Activated naive CD8-positive, alpha-beta T cell treated with anti-CD3 and anti-CD28 coated beads, Interleukin-2, amount 50 U/mL, for 24 hours (primary cell): ENCODE measurements around the gene FGD4.
A peak's percentile ranks its signal among the peaks of the same experiment; 100 is the strongest.

Experiments
- ATAC-seq: fragments of 150-1000 bp; cut with Tn5 transposase; one replicate; pipeline ENCODE4 v1.10.0; 2021
- DNase-seq: peaks from one replicate; pipeline ENCODE4 v3.0.0; 2021
- H3K27ac Mint-ChIP-seq: one replicate; pipeline ENCODE4 v1.8.0; 2021; ENCODE audit warnings: mild to moderate bottlenecking, mixed read lengths
- H3K27me3 Mint-ChIP-seq: one replicate; pipeline ENCODE4 v1.8.0; 2021; ENCODE audit warnings: mixed read lengths
- H3K36me3 Mint-ChIP-seq: one replicate; pipeline ENCODE4 v1.8.0; 2021; ENCODE audit warnings: low read depth, mixed read lengths
- H3K4me1 Mint-ChIP-seq: one replicate; pipeline ENCODE4 v1.8.0; 2021; ENCODE audit warnings: mixed read lengths
- H3K4me3 Mint-ChIP-seq: one replicate; pipeline ENCODE4 v1.8.0; 2021; ENCODE audit warnings: mild to moderate bottlenecking, moderate library complexity, mixed read lengths
- H3K9me3 Mint-ChIP-seq: one replicate; pipeline ENCODE4 v1.8.0; 2021; ENCODE audit warnings: mixed read lengths

FGD4 gene

GRCh38 chr12:32431025-32431424, 31.7 kb downstream of the FGD4 start:
- Mint-ChIP-seq H3K4me3 (no peak overlapping the region), H3K9me3 (peaks cover 20% of the 10 kb centered on the region), H3K27me3 (peaks cover 7% of the 10 kb centered on the region), H3K4me1 (no peaks in the 10 kb centered on the region), H3K36me3 (peaks cover 9% of the 10 kb centered on the region), H3K27ac (no peak overlapping the region)
- DNase-seq (no peak), ATAC-seq (no peak)

GRCh38 chr12:32435921-32436705, 36.8 kb downstream of the FGD4 start:
- H3K4me3 Mint-ChIP-seq: no peak overlapping the region
- H3K27me3 Mint-ChIP-seq: peaks cover 2% of the 10 kb centered on the region
- no peaks in the 10 kb centered on the region for H3K9me3 Mint-ChIP-seq
- DNase-seq (no peak), ATAC-seq (no peak)
- H3K4me1 Mint-ChIP-seq: no peaks in the 10 kb centered on the region
- no peaks in the 10 kb centered on the region for H3K36me3 Mint-ChIP-seq
- no peak overlapping the region for H3K27ac Mint-ChIP-seq

- H3K36me3 Mint-ChIP-seq: no peaks in the 10 kb centered on the region
- no peak overlapping the region for H3K27ac Mint-ChIP-seq
- no peak for DNase-seq
- H3K9me3 Mint-ChIP-seq: no peaks in the 10 kb centered on the region
- no peak overlapping the region for H3K4me3 Mint-ChIP-seq
- no peak for ATAC-seq
- peaks cover 2% of the 10 kb centered on the region for H3K27me3 Mint-ChIP-seq
- no peaks in the 10 kb centered on the region for H3K4me1 Mint-ChIP-seq
Measured at GRCh38 chr12:32437095-32437515, 37.7 kb downstream of the FGD4 start.

- H3K36me3 Mint-ChIP-seq: no peaks in the 10 kb centered on the region
- H3K9me3 Mint-ChIP-seq: no peaks in the 10 kb centered on the region
- ATAC-seq (no peak), DNase-seq (no peak)
- H3K4me3 Mint-ChIP-seq: no peak overlapping the region
- no peaks in the 10 kb centered on the region for H3K4me1 Mint-ChIP-seq
- H3K27me3 Mint-ChIP-seq: peaks cover 2% of the 10 kb centered on the region
- H3K27ac Mint-ChIP-seq: no peak overlapping the region
Measured at GRCh38 chr12:32440120-32440865, 40.9 kb downstream of the FGD4 start.

- Mint-ChIP-seq H3K4me3 (no peak overlapping the region), H3K4me1 (peaks cover 4% of the 10 kb centered on the region), H3K27ac (no peak overlapping the region), H3K27me3 (no peaks in the 10 kb centered on the region), H3K36me3 (no peaks in the 10 kb centered on the region), H3K9me3 (no peaks in the 10 kb centered on the region)
- DNase-seq (no peak), ATAC-seq (no peak)
Measured at GRCh38 chr12:32443491-32443890, 44.1 kb downstream of the FGD4 start.

GRCh38 chr12:32444895-32445294, 45.5 kb downstream of the FGD4 start:
- H3K4me3 Mint-ChIP-seq: no peak overlapping the region
- no peaks in the 10 kb centered on the region for H3K9me3 Mint-ChIP-seq
- no peak overlapping the region for H3K27ac Mint-ChIP-seq
- ATAC-seq (no peak), DNase-seq (no peak)
- H3K27me3 Mint-ChIP-seq: peaks cover 1% of the 10 kb centered on the region
- no peaks in the 10 kb centered on the region for H3K36me3 Mint-ChIP-seq
- peaks cover 7% of the 10 kb centered on the region for H3K4me1 Mint-ChIP-seq

GRCh38 chr12:32445356-32445755, 46.0 kb downstream of the FGD4 start:
- peaks cover 1% of the 10 kb centered on the region for H3K27me3 Mint-ChIP-seq
- H3K36me3 Mint-ChIP-seq: no peaks in the 10 kb centered on the region
- H3K27ac Mint-ChIP-seq: no peak overlapping the region
- peaks cover 7% of the 10 kb centered on the region for H3K4me1 Mint-ChIP-seq
- H3K9me3 Mint-ChIP-seq: no peaks in the 10 kb centered on the region
- ATAC-seq (no peak), DNase-seq (no peak)
- H3K4me3 Mint-ChIP-seq: no peak overlapping the region

GRCh38 chr12:32446316-32447119, 47.2 kb downstream of the FGD4 start:
- no peak for ATAC-seq
- no peak overlapping the region for H3K4me3 Mint-ChIP-seq
- DNase-seq: no peak
- H3K27ac Mint-ChIP-seq: no peak overlapping the region
- peaks cover 1% of the 10 kb centered on the region for H3K27me3 Mint-ChIP-seq
- H3K36me3 Mint-ChIP-seq: no peaks in the 10 kb centered on the region
- peaks cover 7% of the 10 kb centered on the region for H3K4me1 Mint-ChIP-seq
- H3K9me3 Mint-ChIP-seq: no peaks in the 10 kb centered on the region

- H3K4me1 Mint-ChIP-seq: peaks cover 7% of the 10 kb centered on the region
- DNase-seq (no peak), ATAC-seq (peak; percentile 69)
- H3K4me3 Mint-ChIP-seq: no peak overlapping the region
- no peaks in the 10 kb centered on the region for H3K9me3 Mint-ChIP-seq
- peaks cover 1% of the 10 kb centered on the region for H3K27me3 Mint-ChIP-seq
- no peak overlapping the region for H3K27ac Mint-ChIP-seq
- H3K36me3 Mint-ChIP-seq: no peaks in the 10 kb centered on the region
Measured at GRCh38 chr12:32448586-32448985, 49.2 kb downstream of the FGD4 start.

- Mint-ChIP-seq H3K9me3 (no peaks in the 10 kb centered on the region), H3K36me3 (no peaks in the 10 kb centered on the region), H3K4me3 (no peak overlapping the region), H3K27me3 (peaks cover 1% of the 10 kb centered on the region), H3K27ac (no peak overlapping the region), H3K4me1 (peaks cover 7% of the 10 kb centered on the region)
- no peak for ATAC-seq
- DNase-seq: no peak
Measured at GRCh38 chr12:32450363-32450762, 51.0 kb downstream of the FGD4 start.

- no peaks in the 10 kb centered on the region for H3K9me3 Mint-ChIP-seq
- H3K36me3 Mint-ChIP-seq: no peaks in the 10 kb centered on the region
- peaks cover 1% of the 10 kb centered on the region for H3K27me3 Mint-ChIP-seq
- ATAC-seq (no peak), DNase-seq (no peak)
- no peak overlapping the region for H3K4me3 Mint-ChIP-seq
- peaks cover 7% of the 10 kb centered on the region for H3K4me1 Mint-ChIP-seq
- H3K27ac Mint-ChIP-seq: no peak overlapping the region
Measured at GRCh38 chr12:32450768-32451167, 51.4 kb downstream of the FGD4 start.

- no peaks in the 10 kb centered on the region for H3K9me3 Mint-ChIP-seq
- H3K4me1 Mint-ChIP-seq: peaks cover 7% of the 10 kb centered on the region
- no peak overlapping the region for H3K4me3 Mint-ChIP-seq
- no peak for ATAC-seq
- H3K36me3 Mint-ChIP-seq: no peaks in the 10 kb centered on the region
- DNase-seq: no peak
- H3K27me3 Mint-ChIP-seq: peaks cover 1% of the 10 kb centered on the region
- H3K27ac Mint-ChIP-seq: no peak overlapping the region
Measured at GRCh38 chr12:32451816-32452215, 52.5 kb downstream of the FGD4 start.

GRCh38 chr12:32454075-32454474, 54.7 kb downstream of the FGD4 start:
- no peak for DNase-seq
- Mint-ChIP-seq H3K4me1 (no peaks in the 10 kb centered on the region), H3K9me3 (no peaks in the 10 kb centered on the region), H3K27me3 (peaks cover 1% of the 10 kb centered on the region), H3K4me3 (no peak overlapping the region), H3K27ac (no peak overlapping the region), H3K36me3 (no peaks in the 10 kb centered on the region)
- ATAC-seq: no peak

- DNase-seq: no peak
- H3K27me3 Mint-ChIP-seq: no peaks in the 10 kb centered on the region
Measured at GRCh38 chr12:32454866-32455265, 55.5 kb downstream of the FGD4 start.

More at GRCh38 chr12:32454866-32455265, 55.5 kb downstream of the FGD4 start:
- no peaks in the 10 kb centered on the region for H3K36me3 Mint-ChIP-seq
- H3K27ac Mint-ChIP-seq: no peak overlapping the region
- H3K9me3 Mint-ChIP-seq: no peaks in the 10 kb centered on the region
- ATAC-seq: no peak
- H3K4me1 Mint-ChIP-seq: no peaks in the 10 kb centered on the region
- H3K4me3 Mint-ChIP-seq: no peak overlapping the region
